ENCODE results near the gene LRRC3.

GRCh38 chr21:44494956-44495355 is 39.6 kb downstream of the LRRC3 start:
- no peak for TF ChIP-seq CTCF (conservative IDR thresholded peaks at IDR 0.05; ENCODE audit: low read length)
- no peak for TF ChIP-seq EZH2phosphoT487 (IDR thresholded peaks at IDR 0.05; ENCODE audit: borderline replicate concordance)
